ENCODE measurements around the gene AMER2. TPM values are rescaled to one million over a fixed set of nuclear protein-coding genes. Genes with fewer than 3 reads are reported as not detected.

AMER2 gene
- total and polyA plus RNA-seq, 9 of the 15 experiments (the other 6 are each of a cell fraction or from before 2014, with no cell fraction given) = not detected

GRCh38 chr13:25187596-25187995 lies 15.5 kb upstream of the AMER2 start (continued):
- TF ChIP-seq ATF3 (IDR thresholded peaks at IDR 0.05) (no peak), ATF3 (CRISPR knock-in tag; conservative IDR thresholded peaks at IDR 0.05) (no peak), KDM1A (IDR thresholded peaks at IDR 0.05) (no peak), ZBED1 (IDR thresholded peaks at IDR 0.05) (no peak), RBM25 (IDR thresholded peaks at IDR 0.05; ENCODE audit: low read depth, low read length, severe bottlenecking) (no peak), NRF1 (conservative IDR thresholded peaks at IDR 0.05 in 1 of 2, IDR thresholded peaks at IDR 0.05 in 1 of 2) (no peak)

- intact Hi-C loops (cut with micrococcal nuclease) (no loop called here), in situ Hi-C loops (cut with MboI) (no loop called here)
- Histone ChIP-seq H3K27ac (ENCODE audit: extremely low read depth, low read depth, low read length) (no peak overlapping the region), H3K9me3 (replicated peaks; ENCODE audit: control insufficient read depth, insufficient read depth, low read depth, low read length) (no peaks in the 10 kb centered on the region), H3K36me3 (ENCODE audit: control insufficient read depth, insufficient read depth, low read length) (no peaks in the 10 kb centered on the region), H4K20me1 (replicated peaks; ENCODE audit: control insufficient read depth, insufficient read depth, low read length) (no peaks in the 10 kb centered on the region), H3K4me3 (no peak overlapping the region), H2AFZ (ENCODE audit: low read depth, low read length) (no peak overlapping the region), H3K9ac (ENCODE audit: insufficient read depth in 1 of 2, low read depth in 2 of 2, low read length in 2 of 2) (no peak overlapping the region), H3K27me3 (ENCODE audit: control insufficient read depth in 2 of 2, insufficient read depth in 2 of 2, low read length in 2 of 2) (peaks cover 8 to 18% of the 10 kb centered on the region in 2 experiments; a peak in 4 of 5 replicates), H3K4me2 (ENCODE audit: insufficient read depth, low read length) (no peak overlapping the region), H3K4me1 (replicated peaks in 1 of 2; ENCODE audit: control insufficient read depth in 2 of 2, insufficient read depth in 2 of 2, low read length in 2 of 2) (no peaks in the 10 kb centered on the region), H3K9me1 (ENCODE audit: control insufficient read depth, insufficient read depth, low read length) (no peaks in the 10 kb centered on the region), H3K79me2 (ENCODE audit: control insufficient read depth, insufficient read depth, low read length) (no peaks in the 10 kb centered on the region)
- 2% methylated on average over 11 of the region's 12 CpGs for WGBS (ENCODE audit: insufficient coverage, low coverage, missing lambda C conversion rate)
- DNase-seq (ENCODE audit: extremely low read depth in 1 of 4, low spot score in 3 of 4) (no peak), ATAC-seq (no peak), FAIRE-seq (no peak)
- POLR2A ChIA-PET = interaction anchor here (0.6 kb wide), 1 partner anchor 1868 kb away, joined by 3 read pairs; no protein-coding TSS in a partner anchor
- CTCF ChIA-PET (ENCODE audit: low intra/inter-chr PET ratio) = no interaction called here
- BruUV-seq (replicated peaks) = no TSS peak
- TF ChIP-seq SRSF9 (IDR thresholded peaks at IDR 0.05; ENCODE audit: borderline replicate concordance, low read depth, low read length) = no peak
- TF ChIP-seq PTTG1 (tag; IDR thresholded peaks at IDR 0.05; ENCODE audit: low read depth) = no peak
- TF ChIP-seq TRIM25 (IDR thresholded peaks at IDR 0.05; ENCODE audit: borderline replicate concordance) = no peak
- no peak for TF ChIP-seq ATF7 (IDR thresholded peaks at IDR 0.05)
- TF ChIP-seq HNRNPK (IDR thresholded peaks at IDR 0.05; ENCODE audit: low read depth, low read length, poor library complexity, severe bottlenecking) = no peak
- TF ChIP-seq CBX2 (IDR thresholded peaks at IDR 0.05; ENCODE audit: insufficient read depth, low read length, poor library complexity, severe bottlenecking) = no peak
- TF ChIP-seq POLR2G (IDR thresholded peaks at IDR 0.05; ENCODE audit: low read depth, low read length) = no peak
- no peak for TF ChIP-seq LARP7 (IDR thresholded peaks at IDR 0.05)
- TF ChIP-seq MAFF (IDR thresholded peaks at IDR 0.05; ENCODE audit: low read length) = no peak
- TF ChIP-seq ELF2 (CRISPR knock-in tag; IDR thresholded peaks at IDR 0.05) = no peak
- TF ChIP-seq MTA2 (IDR thresholded peaks at IDR 0.05; ENCODE audit: low read depth) = no peak
- no peak for TF ChIP-seq ZNF431 (CRISPR knock-in tag; IDR thresholded peaks at IDR 0.05)
- TF ChIP-seq CBX1 (IDR thresholded peaks at IDR 0.05; ENCODE audit: low read depth) = no peak
Measured at GRCh38 chr13:25186187-25186586, 14.1 kb upstream of the AMER2 start.

Measured in K562 (cell line).